HepG2 (cell line): ENCODE data around the gene SBK3. TPM values are rescaled to one million over a fixed set of nuclear protein-coding genes. Genes with fewer than 3 reads are reported as not detected.

Source experiments
- ATAD3A ChIP-seq: sonication (generic); formaldehyde crosslinking; IDR thresholded peaks from 2 replicates; pipeline ENCODE4 v1.4.0; 2020; ENCODE audit warnings: missing genetic modification reagents
- SIX4 ChIP-seq: sonication (generic); formaldehyde crosslinking; IDR thresholded peaks from 2 replicates; pipeline ENCODE4 v1.4.0; 2020; ENCODE audit warnings: missing genetic modification reagents
- TBP ChIP-seq: sonication (generic); formaldehyde crosslinking; IDR thresholded peaks from 2 replicates; pipeline ENCODE4 v1.5.0; 2020; ENCODE audit warnings: missing genetic modification reagents
- THAP11 ChIP-seq: IDR thresholded peaks from 2 replicates; pipeline ENCODE4 v1.6.1; 2016; ENCODE audit warnings: missing biosample characterization, missing genetic modification reagents
- ZBTB40 ChIP-seq, 2 experiments: fragments of 450-650 bp in 1 of 2; sonication (generic) in 1 of 2; formaldehyde crosslinking in 1 of 2; IDR thresholded peaks; 2 replicates each; pipeline versions ENCODE4 v1.6.1 to v1.8.0; 2016 to 2022; ENCODE audit warnings: antibody characterized with exemption in 1 of 2, mild to moderate bottlenecking in 1 of 2, missing genetic modification reagents in 1 of 2
- ZNF367 ChIP-seq: sonication (generic); formaldehyde crosslinking; IDR thresholded peaks from 2 replicates; pipeline ENCODE4 v1.4.0; 2020; ENCODE audit warnings: missing genetic modification reagents, borderline replicate concordance
- ZNF407 ChIP-seq: sonication (generic); formaldehyde crosslinking; IDR thresholded peaks from one replicate; pipeline ENCODE4 v1.5.1; 2020; ENCODE audit warnings: mild to moderate bottlenecking, missing genetic modification reagents; ENCODE audit errors: not compliant biosample characterization
- polyA plus RNA-seq, 8 experiments: library from polyadenylated mRNA; depleted of rRNA in 3 of 8; stranded (reverse) in 7 of 8; unstranded in 1 of 8; fragments of >200 nt; fragmentation: Illumina TruSeq in 4 of 8; extraction: Trizol in 4 of 8; gene quantifications; 2 replicates each; pipeline versions ENCODE4 v1.2.1 to v1.2.3, GENCODE V29; 2011 to 2016; ENCODE audit warnings: low read depth in 4 of 8, missing spikeins in 1 of 8, mixed read lengths in 1 of 8; ENCODE audit not compliant: insufficient read depth in 1 of 8
- total RNA-seq, 5 experiments: library from RNA; depleted of rRNA; stranded (reverse); fragments of >200 nt; fragmentation: Illumina TruSeq; extraction: Trizol; gene quantifications; 2 replicates each; pipeline ENCODE4 v1.2.3, GENCODE V29; 2016; ENCODE audit warnings: low read depth in 1 of 5

The SBK3 gene
- total and polyA plus RNA-seq, 2 of the 13 experiments (the other 11 are each of a cell fraction or from before 2014, with no cell fraction given), result 0.66 to 0.77 TPM

GRCh38 chr19:55585658-55586339, 40.5 kb upstream of the SBK3 start (continued):
- no peak for TF ChIP-seq ZBTB40 (IDR thresholded peaks at IDR 0.05)
- no peak for TF ChIP-seq ZBTB40 (CRISPR knock-in tag; IDR thresholded peaks at IDR 0.05)
- no peak for TF ChIP-seq ZNF367 (CRISPR knock-in tag)
- no peak for TF ChIP-seq ATAD3A (CRISPR knock-in tag)
- no peak for TF ChIP-seq ZNF407 (CRISPR knock-in tag)
- peak; percentile 51; the same call in 1 of the 2 replicates for TF ChIP-seq THAP11 (CRISPR knock-in tag)
- TF ChIP-seq TBP (CRISPR knock-in tag), result no peak
- TF ChIP-seq SIX4, result no peak
